HEK293T (cell line): ENCODE data around the gene CHD3.

ENCODE experiments used
- ARNT ChIP-seq: fragments of 450-650 bp; IDR thresholded peaks from 2 replicates; pipeline ENCODE4 v1.6.1; 2017; ENCODE audit warnings: mild to moderate bottlenecking
- BHLHE40 ChIP-seq: fragments of 450-650 bp; IDR thresholded peaks from 2 replicates; pipeline ENCODE4 v1.6.1; 2016; ENCODE audit warnings: mild to moderate bottlenecking, moderate library complexity, borderline replicate concordance
- CTBP1 ChIP-seq: fragments of 450-650 bp; IDR thresholded peaks from 2 replicates; pipeline ENCODE4 v1.6.1; 2016; ENCODE audit warnings: borderline replicate concordance
- ELF4 ChIP-seq: fragments of 450-650 bp; IDR thresholded peaks from 2 replicates; pipeline ENCODE4 v1.6.1; 2017; ENCODE audit warnings: antibody characterized with exemption
- FOXM1 ChIP-seq: fragments of 450-650 bp; IDR thresholded peaks from 2 replicates; pipeline ENCODE4 v1.6.1; 2017; ENCODE audit warnings: mild to moderate bottlenecking, borderline replicate concordance
- LEF1 ChIP-seq: fragments of 450-650 bp; IDR thresholded peaks from 2 replicates; pipeline ENCODE4 v1.6.1; 2017; ENCODE audit warnings: mild to moderate bottlenecking, borderline replicate concordance
- SP1 ChIP-seq: fragments of 450-650 bp; IDR thresholded peaks from 2 replicates; pipeline ENCODE4 v1.6.1; 2017
- SUZ12 ChIP-seq: fragments of 450-650 bp; IDR thresholded peaks from 2 replicates; pipeline ENCODE4 v1.6.1; 2016; ENCODE audit warnings: mild to moderate bottlenecking

- no peak for TF ChIP-seq ELF4
- TF ChIP-seq SUZ12, result no peak
- no peak for TF ChIP-seq BHLHE40
- TF ChIP-seq FOXM1, result no peak
- TF ChIP-seq ARNT, result no peak
- TF ChIP-seq LEF1, result no peak
- TF ChIP-seq SP1, result no peak
- no peak for TF ChIP-seq CTBP1
These were observed 4.7 kb downstream of the CHD3 start for GRCh38 chr17:7893187-7893880.
